GM19351 (cell line): ENCODE results near the gene SETDB2.
A peak's percentile ranks its signal among the peaks of the same experiment; 100 is the strongest.
"Not testable (repeated sequence)": the region's sequence is repeated elsewhere in the genome, so short reads cannot be mapped to it uniquely, and the experiment has no call there.

Experiments
- ATAC-seq: cut with Tn5 transposase; IDR thresholded peaks from one replicate; pipeline ENCODE4 v1.9.1; 2021; ENCODE audit warnings: mild to moderate bottlenecking, moderate library complexity; ENCODE audit not compliant: unreplicated experiment

Gene SETDB2

DNA sequence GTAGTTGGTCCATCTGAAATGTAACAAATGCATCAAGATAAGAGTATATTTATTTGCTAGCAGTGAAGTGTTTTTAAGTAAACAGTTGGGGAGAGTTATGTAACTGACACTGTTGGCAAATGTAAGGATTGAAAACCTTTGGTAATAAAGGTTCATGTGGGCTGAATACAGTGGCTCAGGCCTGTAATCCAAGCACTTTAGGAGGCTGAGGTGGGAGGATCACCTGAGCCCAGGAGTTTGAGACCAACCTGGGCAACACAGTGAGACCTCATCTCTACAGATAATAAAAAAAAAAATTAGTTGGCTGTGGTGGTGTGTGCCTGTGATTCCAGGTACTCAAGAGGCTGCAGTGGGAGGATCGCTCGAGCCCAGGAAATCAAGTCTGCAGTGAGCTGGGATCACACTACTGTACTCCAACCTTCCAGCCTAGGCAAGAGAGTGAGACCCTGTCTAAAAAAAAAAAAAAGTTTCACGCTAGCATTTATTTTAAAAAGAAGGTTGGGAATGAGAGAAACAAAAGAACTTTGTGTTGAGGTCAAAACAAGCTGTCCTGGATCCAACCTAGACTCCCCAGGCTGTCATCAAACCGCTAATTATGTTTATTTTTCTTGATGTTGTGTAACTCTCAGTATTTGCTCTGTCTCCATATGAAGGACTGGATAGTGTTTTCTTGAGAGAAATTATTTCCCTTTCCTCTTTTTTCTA lies 20.7 kb downstream of the SETDB2 start:
- no peak for ATAC-seq

- no peak for ATAC-seq
Measured at GRCh38 chr13:49466292-49466838, 22.3 kb downstream of the SETDB2 start.

DNA sequence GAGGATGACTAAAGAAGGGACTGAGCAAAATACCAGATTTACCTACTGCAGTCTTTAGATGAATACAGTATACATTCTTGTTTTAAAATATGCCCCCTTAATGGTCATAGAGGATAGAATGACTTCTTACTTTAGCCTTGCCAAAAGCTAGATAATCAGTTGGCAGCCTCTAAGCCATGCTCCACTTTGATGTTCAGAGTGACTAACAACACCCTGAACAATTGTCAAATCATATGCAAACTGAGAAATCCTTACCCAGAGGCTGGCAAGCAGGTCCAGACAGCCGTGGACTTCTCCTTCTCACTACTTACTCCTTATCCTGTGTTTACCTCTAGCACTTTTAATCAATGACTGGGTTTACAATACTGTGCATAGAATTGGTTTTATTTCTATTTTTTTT lies 28.1 kb downstream of the SETDB2 start:
- no peak for ATAC-seq

DNA sequence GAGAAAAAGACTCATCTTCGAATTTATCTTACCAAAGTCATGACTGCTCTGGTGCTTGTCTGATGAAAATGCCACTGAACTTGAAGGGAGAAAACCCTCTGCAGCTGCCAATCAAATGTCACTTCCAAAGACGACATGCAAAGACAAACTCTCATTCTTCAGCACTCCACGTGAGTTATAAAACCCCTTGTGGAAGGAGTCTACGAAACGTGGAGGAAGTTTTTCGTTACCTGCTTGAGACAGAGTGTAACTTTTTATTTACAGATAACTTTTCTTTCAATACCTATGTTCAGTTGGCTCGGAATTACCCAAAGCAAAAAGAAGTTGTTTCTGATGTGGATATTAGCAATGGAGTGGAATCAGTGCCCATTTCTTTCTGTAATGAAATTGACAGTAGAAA lies 32.5 kb downstream of the SETDB2 start:
- ATAC-seq, result no peak

GRCh38 chr13:49481788-49482187 lies 37.7 kb downstream of the SETDB2 start:
- no peak for ATAC-seq

- no peak for ATAC-seq
Measured at GRCh38 chr13:49488563-49488962, 44.5 kb downstream of the SETDB2 start.

- ATAC-seq, result no peak
Measured at GRCh38 chr13:49494645-49495044, 50.6 kb downstream of the SETDB2 start.

GRCh38 chr13:49495783-49496762 lies 52.0 kb downstream of the SETDB2 start, which contains the start of gene PHF11:
Gene PHF11 (plus strand): TSS chr13:49495953. CDS start chr13:49496002, 49 bp downstream.
- peak; percentile 84 for ATAC-seq

DNA sequence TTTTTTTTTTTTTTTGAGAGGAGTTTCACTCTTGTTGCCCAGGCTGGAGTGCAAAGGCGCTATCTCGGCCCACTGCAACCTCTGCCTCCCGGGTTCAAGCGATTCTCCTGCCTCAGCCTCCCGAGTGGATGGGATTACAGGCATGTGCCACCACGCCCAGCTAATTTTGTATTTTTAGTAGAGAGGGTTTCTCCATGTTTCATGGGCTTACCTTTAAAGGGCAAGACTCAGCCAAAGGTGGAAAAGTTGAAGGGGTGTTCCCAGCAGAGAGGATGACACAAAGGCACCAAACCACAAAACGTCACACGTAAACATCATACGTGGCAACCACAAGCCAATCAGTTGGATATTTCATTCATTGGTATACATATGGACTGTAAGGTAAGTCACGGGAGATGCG lies 52.8 kb downstream of the SETDB2 start:
- not testable (repeated sequence) for ATAC-seq

DNA sequence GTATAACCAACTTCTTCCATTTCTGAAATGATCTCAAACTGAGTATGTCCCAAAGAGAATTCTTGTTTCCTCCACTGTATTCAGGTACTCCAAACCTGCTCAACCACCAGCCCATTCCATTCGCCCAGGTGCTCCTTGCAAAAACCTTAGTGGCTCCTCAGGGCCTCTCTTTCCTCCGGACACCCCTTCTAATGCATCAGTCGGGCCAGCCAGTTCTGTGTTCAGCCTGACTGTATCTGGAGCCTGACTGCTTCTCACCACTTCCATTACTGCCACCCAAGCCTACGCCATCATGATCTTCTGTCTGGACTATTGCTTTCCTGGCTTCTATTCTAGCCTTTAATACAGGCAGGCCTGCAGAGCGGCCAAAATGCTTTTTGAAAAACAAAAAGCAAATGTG lies 53.2 kb downstream of the SETDB2 start:
- ATAC-seq, result no peak

DNA sequence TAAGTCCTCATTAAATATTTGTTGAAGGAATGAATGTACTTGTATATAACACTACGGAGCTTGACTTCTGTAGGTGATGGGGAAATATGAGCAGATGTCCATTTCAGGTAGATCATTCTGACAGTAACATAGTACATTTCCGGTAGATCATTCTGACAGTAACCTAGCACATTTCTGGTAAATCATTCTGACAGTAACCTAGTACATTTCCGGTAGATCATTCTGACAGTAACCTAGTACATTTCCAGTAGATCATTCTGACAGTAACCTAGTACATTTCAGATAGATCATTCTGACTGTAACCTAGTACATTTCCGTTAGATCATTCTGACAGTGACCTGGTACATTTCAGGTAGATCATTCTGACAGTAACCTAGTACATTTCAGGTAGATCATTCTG lies 54.1 kb downstream of the SETDB2 start:
- no peak for ATAC-seq

- ATAC-seq, result no peak
Measured at GRCh38 chr13:49499889-49500660, 56.0 kb downstream of the SETDB2 start.

DNA sequence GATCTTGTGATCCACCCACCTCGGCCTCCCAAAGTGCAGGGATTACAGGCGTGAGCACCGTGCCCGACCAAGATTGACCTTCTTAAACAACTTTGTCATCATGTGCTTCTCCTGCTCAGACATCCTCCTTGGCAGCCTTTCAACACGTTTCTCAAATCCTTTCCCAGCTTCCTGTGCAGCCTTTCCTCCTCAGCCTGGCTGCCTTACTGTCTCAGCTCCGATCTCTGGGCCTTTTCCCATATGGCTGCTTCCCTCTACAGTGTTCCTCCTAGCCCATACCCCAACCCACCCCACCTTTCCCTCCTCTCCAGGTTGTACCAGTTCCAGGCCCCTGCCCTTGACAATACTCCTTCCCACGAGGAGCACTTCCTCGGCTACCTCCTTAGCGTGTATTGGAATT lies 58.9 kb downstream of the SETDB2 start:
- no peak for ATAC-seq

DNA sequence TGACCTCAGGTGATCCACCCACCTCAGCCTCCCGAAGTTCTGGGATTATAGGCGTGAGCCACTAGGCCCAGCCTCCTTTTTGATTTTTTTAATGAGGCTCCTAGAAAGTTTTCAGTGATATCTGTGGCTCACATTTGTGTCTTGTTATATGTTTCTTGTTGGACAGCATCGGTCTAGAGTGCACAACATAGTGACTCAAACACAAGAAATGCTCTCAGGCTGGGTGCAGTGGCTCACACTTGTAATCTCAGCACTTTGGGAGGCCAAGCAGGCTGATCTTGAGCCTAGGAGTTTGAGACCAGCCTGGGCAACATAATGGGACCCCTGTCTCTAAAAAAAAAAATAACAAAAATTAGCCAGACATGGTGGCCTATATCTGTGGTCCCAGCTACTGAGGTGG lies 59.9 kb downstream of the SETDB2 start:
- ATAC-seq, result no peak

DNA sequence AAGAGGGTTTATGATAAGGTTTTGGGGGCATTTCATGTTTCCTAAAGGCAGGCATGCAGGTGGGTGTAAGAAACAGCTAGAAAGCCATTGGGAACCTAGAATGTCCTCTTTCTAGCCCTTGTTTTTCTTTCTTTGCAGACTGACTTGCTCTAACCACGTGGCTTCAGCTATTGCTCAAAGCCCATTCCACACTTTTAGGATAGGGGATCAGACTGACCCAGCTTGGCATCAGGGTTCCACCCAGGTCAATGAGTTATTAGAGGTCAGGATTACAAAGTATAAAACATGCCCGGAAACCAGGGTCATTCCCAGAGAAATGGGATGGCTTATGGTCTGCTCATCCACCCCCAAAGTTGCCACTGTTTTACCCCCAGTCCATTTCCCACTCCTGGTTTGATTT lies 68.5 kb downstream of the SETDB2 start:
- ATAC-seq, result no peak

GRCh38 chr13:49516467-49516866 lies 72.4 kb downstream of the SETDB2 start:
- ATAC-seq, result no peak

- no peak for ATAC-seq
Measured at GRCh38 chr13:49517461-49517860, 73.4 kb downstream of the SETDB2 start.

DNA sequence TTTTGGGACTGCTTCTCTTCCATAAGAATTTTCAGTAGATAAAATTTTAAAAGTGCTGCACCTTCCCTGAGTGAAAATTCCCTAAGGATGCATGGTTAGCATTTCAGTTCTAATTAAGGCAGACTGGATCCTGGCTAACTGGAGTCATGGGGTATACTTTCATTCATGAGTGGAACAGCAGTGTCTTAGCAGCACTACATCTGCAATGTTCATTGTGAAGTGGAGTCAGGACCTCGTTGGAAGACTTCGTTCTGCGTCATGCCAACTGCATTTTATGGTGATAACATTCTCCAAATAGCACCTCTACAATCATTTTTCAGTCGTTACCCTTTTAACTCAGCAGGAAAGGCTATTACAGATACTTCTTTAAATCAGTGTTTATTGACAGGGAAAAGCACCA lies 77.2 kb downstream of the SETDB2 start:
- ATAC-seq, result no peak

GRCh38 chr13:49524740-49525501 lies 80.8 kb downstream of the SETDB2 start:
- ATAC-seq, result no peak

DNA sequence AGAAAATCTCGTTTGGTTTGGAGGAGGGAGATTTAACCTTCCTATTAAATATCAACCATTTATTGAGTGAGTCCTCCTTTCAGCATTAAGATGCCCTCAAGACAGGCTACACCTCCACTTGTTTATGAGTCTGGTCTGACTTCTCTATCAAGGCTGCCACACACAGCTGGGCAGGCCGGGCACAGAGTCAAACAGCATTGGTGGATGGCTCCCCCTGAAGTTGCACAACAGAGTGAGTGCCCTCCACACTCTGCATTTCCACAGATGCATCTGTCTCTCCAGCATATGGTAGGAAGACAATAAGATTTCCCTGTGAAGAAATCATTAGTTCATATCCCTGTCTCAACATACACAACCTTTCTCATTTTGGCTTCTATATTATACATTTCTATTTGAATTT lies 83.0 kb downstream of the SETDB2 start:
- no peak for ATAC-seq
